ENCODE data around the gene RIMBP2.

Gene RIMBP2

DNA sequence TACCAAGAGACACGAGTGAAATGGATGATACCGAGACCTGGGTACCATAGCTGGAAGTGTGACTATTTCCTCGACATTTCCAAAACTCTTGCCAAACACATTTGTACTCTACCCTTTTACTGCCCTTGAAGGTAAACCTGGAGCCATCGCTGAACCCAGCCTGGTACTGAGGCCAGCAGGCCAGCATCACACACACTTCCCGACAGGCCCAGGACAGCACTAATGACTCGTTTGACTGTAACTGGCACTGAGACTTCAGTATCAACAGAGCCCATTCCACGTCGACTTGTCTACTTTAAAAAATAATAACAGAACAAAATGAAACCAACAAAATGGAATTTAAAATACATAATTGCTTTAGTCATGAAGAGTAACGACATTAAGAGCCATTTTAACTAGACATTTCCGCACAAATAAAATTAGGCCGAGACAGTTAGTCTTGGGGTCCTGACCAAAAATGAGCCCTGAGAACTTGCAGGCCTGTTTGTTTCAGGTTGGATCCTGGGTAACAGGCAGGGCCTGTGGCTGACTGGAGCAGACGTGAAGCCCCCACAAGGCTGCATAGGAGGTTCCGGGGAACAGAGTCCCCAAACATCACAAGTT, 94.3 kb downstream of the RIMBP2 start:
- H3K27me3 ChIP-seq (ENCODE audit: low read depth, low read length) = no peaks in the 10 kb centered on the region
- H3K9me3 ChIP-seq (ENCODE audit: insufficient read depth, low read length) = no peaks in the 10 kb centered on the region
- no peaks in the 10 kb centered on the region for H3K36me3 ChIP-seq (replicated peaks; ENCODE audit: low read depth, low read length)
- H3K4me1 ChIP-seq (ENCODE audit: low read length) = no peaks in the 10 kb centered on the region
- H4K20me1 ChIP-seq (ENCODE audit: insufficient read depth, low read length) = no peaks in the 10 kb centered on the region
- H3K4me2 ChIP-seq (ENCODE audit: low read length) = no peak overlapping the region
- H2AFZ ChIP-seq (ENCODE audit: low read depth, low read length) = no peak overlapping the region
- no peak overlapping the region for H3K27ac ChIP-seq (ENCODE audit: low read length)
- TF ChIP-seq, protein P1, sequence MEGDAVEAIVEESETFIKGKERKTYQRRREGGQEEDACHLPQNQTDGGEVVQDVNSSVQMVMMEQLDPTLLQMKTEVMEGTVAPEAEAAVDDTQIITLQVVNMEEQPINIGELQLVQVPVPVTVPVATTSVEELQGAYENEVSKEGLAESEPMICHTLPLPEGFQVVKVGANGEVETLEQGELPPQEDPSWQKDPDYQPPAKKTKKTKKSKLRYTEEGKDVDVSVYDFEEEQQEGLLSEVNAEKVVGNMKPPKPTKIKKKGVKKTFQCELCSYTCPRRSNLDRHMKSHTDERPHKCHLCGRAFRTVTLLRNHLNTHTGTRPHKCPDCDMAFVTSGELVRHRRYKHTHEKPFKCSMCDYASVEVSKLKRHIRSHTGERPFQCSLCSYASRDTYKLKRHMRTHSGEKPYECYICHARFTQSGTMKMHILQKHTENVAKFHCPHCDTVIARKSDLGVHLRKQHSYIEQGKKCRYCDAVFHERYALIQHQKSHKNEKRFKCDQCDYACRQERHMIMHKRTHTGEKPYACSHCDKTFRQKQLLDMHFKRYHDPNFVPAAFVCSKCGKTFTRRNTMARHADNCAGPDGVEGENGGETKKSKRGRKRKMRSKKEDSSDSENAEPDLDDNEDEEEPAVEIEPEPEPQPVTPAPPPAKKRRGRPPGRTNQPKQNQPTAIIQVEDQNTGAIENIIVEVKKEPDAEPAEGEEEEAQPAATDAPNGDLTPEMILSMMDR (IDR thresholded peaks at IDR 0.05; ENCODE audit: low read depth, low read length) = no peak
- TF ChIP-seq EZH2phosphoT487 (IDR thresholded peaks at IDR 0.05; ENCODE audit: low read depth) = no peak
- no peak overlapping the region for H3K4me3 ChIP-seq (ENCODE audit: low read length)
- no peaks in the 10 kb centered on the region for H3K79me2 ChIP-seq (ENCODE audit: low read length)
- H3K9ac ChIP-seq (ENCODE audit: low read length) = no peak overlapping the region

DNA sequence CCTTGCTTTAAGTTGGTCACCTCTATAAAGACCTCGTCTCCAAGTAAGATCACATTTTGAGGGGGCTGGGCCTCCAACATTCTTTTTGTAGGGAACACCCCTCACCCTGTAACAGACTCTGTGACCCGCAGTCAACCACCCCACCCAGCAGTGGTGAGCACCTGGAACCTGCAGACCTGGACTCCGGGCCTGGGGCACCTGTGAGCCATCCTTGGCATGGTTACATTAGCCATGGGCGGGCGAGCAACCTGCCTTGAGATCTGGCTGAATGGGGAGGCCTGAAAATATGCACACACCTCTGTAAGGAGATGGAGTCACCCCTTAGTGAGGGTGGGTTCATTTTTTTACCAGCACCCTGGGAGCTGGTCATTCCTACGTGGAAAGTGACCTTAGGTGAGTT, 95.3 kb downstream of the RIMBP2 start:
- Histone ChIP-seq H3K4me1 (ENCODE audit: low read length) (no peaks in the 10 kb centered on the region), H3K27ac (ENCODE audit: low read length) (no peak overlapping the region), H3K79me2 (ENCODE audit: low read length) (no peaks in the 10 kb centered on the region), H2AFZ (ENCODE audit: low read depth, low read length) (no peak overlapping the region), H3K9me3 (ENCODE audit: insufficient read depth, low read length) (no peaks in the 10 kb centered on the region), H3K27me3 (ENCODE audit: low read depth, low read length) (no peaks in the 10 kb centered on the region), H4K20me1 (ENCODE audit: insufficient read depth, low read length) (no peaks in the 10 kb centered on the region), H3K9ac (ENCODE audit: low read length) (no peak overlapping the region), H3K4me2 (ENCODE audit: low read length) (no peak overlapping the region), H3K4me3 (ENCODE audit: low read length) (no peak overlapping the region), H3K36me3 (replicated peaks; ENCODE audit: low read depth, low read length) (no peaks in the 10 kb centered on the region)
- TF ChIP-seq, protein P1 (IDR thresholded peaks at IDR 0.05; ENCODE audit: low read depth, low read length) = no peak
- no peak for TF ChIP-seq EZH2phosphoT487 (IDR thresholded peaks at IDR 0.05; ENCODE audit: low read depth)

DNA sequence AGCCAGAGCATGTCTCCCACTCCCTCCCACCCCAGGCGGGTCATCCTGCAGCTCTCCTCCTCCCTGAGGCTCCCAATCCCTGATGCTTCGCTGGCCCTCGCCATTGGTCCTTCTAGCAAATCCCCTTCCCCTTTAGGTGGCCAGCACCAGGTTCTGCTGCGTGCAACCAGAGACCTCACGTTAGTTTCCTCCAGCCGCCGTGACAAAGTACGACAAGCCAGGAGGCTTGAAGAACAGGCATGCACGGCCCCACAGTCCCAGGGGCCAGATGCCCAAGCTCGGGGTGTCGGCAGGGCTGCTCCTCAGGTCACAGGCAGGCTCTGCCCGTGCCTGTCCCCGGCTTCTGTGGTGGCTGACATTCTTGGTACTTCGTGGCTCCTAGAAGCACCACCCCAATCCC, 95.8 kb downstream of the RIMBP2 start:
- Histone ChIP-seq H3K27me3 (ENCODE audit: low read depth, low read length) (no peaks in the 10 kb centered on the region), H3K9me3 (ENCODE audit: insufficient read depth, low read length) (no peaks in the 10 kb centered on the region), H2AFZ (ENCODE audit: low read depth, low read length) (no peak overlapping the region), H3K4me2 (ENCODE audit: low read length) (no peak overlapping the region), H3K36me3 (replicated peaks; ENCODE audit: low read depth, low read length) (no peaks in the 10 kb centered on the region), H4K20me1 (ENCODE audit: insufficient read depth, low read length) (no peaks in the 10 kb centered on the region), H3K4me1 (ENCODE audit: low read length) (no peaks in the 10 kb centered on the region), H3K27ac (ENCODE audit: low read length) (no peak overlapping the region), H3K4me3 (ENCODE audit: low read length) (no peak overlapping the region), H3K9ac (ENCODE audit: low read length) (no peak overlapping the region), H3K79me2 (ENCODE audit: low read length) (no peaks in the 10 kb centered on the region)
- TF ChIP-seq, protein P1 (IDR thresholded peaks at IDR 0.05; ENCODE audit: low read depth, low read length) = no peak
- no peak for TF ChIP-seq EZH2phosphoT487 (IDR thresholded peaks at IDR 0.05; ENCODE audit: low read depth)

DNA sequence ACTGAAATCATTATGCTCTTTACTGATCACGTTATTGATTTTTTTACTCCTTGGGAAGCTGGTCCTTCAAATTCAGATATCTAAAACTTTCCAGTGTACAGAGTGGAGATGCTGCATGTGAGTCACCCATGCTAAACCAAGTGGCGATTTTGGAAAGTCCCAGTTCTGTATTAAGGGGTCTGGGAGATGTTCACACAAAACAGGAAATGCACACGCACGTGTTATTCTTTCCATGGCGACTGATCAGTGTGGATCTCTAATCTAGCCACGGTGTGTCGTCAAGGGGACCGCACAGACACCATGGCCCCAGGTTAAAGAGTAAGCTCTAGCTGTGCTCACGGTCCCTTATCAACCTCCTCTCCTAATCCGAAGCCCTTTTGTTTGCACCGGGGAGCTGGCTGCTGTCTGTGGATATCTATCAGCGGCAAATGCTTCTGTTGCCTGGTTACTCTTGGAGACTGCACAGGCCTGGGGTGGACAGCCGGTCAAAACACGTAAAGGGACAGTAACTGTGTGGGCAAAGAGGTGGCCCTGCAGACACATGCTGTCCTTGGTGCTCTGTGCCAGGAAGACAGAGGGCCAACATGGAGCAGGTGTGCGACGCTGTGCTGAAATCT, 96.6 kb downstream of the RIMBP2 start:
- no peak overlapping the region for H3K4me3 ChIP-seq (ENCODE audit: low read length)
- no peaks in the 10 kb centered on the region for H3K79me2 ChIP-seq (ENCODE audit: low read length)
- H3K27me3 ChIP-seq (ENCODE audit: low read depth, low read length) = no peaks in the 10 kb centered on the region
- H3K9me3 ChIP-seq (ENCODE audit: insufficient read depth, low read length) = no peaks in the 10 kb centered on the region
- H3K27ac ChIP-seq (ENCODE audit: low read length) = no peak overlapping the region
- TF ChIP-seq, protein P1 (IDR thresholded peaks at IDR 0.05; ENCODE audit: low read depth, low read length) = no peak
- H2AFZ ChIP-seq (ENCODE audit: low read depth, low read length) = no peak overlapping the region
- no peaks in the 10 kb centered on the region for H4K20me1 ChIP-seq (ENCODE audit: insufficient read depth, low read length)
- no peaks in the 10 kb centered on the region for H3K4me1 ChIP-seq (ENCODE audit: low read length)
- H3K4me2 ChIP-seq (ENCODE audit: low read length) = no peak overlapping the region
- H3K36me3 ChIP-seq (replicated peaks; ENCODE audit: low read depth, low read length) = no peaks in the 10 kb centered on the region
- no peak overlapping the region for H3K9ac ChIP-seq (ENCODE audit: low read length)

Measured in OCI-LY3 (cell line).